ENCODE data around the gene PKNOX1. TPM values are rescaled to one million over a fixed set of nuclear protein-coding genes. Genes with fewer than 3 reads are reported as not detected.
"Not testable (repeated sequence)": the region's sequence is repeated elsewhere in the genome, so short reads cannot be mapped to it uniquely, and the experiment has no call there.

The PKNOX1 gene
- total RNA-seq, 1 donor from 2014 or later: 26.4 TPM

GRCh38 chr21:42951193-42951592, 23.2 kb upstream of the PKNOX1 start:
- not testable (repeated sequence) for DNase-seq (ENCODE audit: low read depth)

DNA sequence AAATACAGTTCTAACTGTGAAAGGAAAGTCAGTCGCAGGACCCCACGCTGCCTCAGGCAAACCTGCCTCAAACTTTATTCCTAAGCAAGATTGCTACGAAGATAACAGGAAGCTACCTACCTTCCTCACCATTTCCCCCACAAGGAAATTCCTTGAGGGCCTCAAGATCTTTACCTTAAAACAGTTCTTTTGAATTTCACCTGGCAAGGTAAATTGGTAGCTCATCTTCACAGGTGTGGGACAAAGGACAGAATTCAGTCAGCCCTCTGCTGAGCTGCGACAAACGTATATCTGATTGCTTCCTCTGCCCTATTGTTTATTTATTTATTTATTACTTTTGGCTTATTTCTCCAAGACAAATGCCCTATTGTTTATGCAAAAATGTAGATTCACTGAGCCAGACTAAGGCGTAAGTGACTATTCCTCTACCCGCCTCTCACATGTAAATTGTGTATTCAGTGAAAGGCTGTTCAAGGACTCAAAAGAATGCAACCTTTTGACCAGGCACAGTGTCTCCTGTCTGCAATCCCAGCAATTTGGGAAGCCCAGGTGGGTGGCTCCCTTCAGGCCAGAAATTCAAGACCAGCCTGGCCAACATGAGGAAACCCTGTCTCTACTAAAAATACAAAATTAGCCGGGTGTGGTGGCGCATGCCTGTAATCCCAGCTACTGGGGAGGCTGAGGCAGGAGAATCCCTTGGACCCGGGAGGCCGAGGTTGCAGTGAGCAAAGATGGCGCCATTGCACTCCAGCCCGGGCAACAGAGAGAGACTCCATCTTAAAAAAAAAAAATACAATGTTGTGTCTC, 17.3 kb upstream of the PKNOX1 start:
- DNase-seq (ENCODE audit: low read depth): no peak

GRCh38 chr21:42958122-42958521, 16.2 kb upstream of the PKNOX1 start:
- DNase-seq (ENCODE audit: low read depth): not testable (repeated sequence)

- no peak for DNase-seq (ENCODE audit: low read depth)
These were observed 14.6 kb upstream of the PKNOX1 start for GRCh38 chr21:42959728-42960127.

DNA sequence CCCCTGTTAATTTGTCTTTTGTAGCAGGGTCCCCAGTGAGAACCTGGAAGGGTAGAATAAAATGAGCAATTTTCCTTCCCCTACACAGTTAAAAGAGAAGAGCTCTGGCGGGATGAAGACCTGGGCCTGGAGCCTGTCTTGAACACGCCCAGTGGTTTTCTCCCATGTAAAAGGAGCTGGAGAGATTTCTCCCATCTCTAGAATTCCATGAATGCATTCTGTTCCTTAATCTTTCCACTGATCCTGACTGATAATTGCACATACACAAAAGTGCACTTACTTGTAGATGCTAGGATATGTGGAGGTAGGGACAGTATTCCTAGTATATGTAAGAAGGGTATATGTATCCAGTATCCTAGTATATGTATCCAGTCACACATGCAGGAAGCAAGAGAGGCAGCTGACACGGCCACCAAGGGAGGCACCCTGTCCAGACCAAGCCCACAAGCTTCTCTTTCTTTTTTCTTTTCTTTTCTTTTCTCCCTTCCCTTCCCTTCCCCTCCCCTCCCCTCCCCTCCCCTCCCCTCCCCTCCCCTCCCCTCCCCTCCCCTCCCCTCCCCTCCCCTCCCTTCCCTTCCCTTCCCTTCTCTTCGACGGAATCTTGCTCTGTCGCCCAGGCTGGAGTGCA, 11.9 kb upstream of the PKNOX1 start:
- no peak for DNase-seq (ENCODE audit: low read depth)

- DNase-seq (ENCODE audit: low read depth): no peak
These were observed 10.3 kb upstream of the PKNOX1 start for GRCh38 chr21:42964086-42964485.

GRCh38 chr21:42964546-42965210, 9.7 kb upstream of the PKNOX1 start:
- DNase-seq (ENCODE audit: low read depth): no peak

- DNase-seq (ENCODE audit: low read depth): no peak
These were observed 9.2 kb upstream of the PKNOX1 start for GRCh38 chr21:42965211-42965560.

- DNase-seq (ENCODE audit: low read depth): not testable (repeated sequence)
These were observed 6.7 kb upstream of the PKNOX1 start for GRCh38 chr21:42967616-42968015.

DNA sequence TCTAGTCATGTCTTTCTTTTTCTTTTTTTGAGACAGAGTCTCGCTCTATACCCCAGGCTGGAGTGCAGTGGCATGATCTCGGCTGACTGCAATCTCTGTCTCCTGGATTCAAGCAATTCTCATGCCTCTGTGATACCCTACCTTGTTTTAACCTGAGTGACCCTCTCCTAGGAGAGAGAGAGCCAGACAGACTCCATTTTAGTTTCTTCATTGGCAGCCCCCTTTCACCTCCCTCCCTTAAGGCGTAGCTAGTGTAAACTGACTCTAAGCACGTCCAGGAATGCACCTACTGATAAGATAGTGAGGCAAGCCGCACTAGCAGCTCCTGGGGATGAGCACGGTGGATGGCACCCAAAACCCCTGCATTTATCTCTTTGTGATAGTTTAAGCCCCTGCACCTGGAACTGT, 5.2 kb upstream of the PKNOX1 start:
- no peak for DNase-seq (ENCODE audit: low read depth)

DNA sequence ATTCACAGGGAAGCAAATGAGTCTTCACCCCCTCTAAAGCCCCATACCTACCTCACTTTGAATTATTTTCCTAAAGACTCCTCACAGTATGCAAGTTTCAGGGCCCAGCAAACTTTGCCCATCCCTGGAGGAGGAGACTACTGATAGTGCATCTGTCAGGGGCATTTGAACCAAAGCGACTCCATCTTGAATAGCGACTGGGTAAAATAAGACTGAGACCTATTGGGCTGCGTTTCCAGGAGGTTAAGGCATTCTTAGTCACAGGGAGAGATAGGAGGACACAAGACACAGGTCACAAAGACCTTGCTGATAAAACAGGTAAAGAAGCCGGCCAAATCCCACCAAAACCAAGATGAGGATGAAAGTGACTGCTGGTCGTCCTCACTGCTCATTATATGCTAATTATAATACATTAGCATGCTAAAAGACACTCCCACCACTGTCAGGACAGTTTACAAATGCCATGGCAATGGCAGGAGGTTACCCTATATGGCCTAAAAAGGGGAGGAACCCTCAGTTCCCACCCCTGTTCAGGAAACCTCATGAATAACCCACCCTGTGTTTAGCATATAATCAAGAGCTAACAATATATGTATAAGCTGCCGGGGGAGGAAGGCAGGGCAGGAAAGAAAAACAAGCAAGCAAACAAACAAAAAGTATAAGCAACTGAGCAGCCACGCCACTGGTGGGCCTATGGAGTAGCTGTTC, 3.3 kb upstream of the PKNOX1 start:
- no peak for DNase-seq (ENCODE audit: low read depth)

DNA sequence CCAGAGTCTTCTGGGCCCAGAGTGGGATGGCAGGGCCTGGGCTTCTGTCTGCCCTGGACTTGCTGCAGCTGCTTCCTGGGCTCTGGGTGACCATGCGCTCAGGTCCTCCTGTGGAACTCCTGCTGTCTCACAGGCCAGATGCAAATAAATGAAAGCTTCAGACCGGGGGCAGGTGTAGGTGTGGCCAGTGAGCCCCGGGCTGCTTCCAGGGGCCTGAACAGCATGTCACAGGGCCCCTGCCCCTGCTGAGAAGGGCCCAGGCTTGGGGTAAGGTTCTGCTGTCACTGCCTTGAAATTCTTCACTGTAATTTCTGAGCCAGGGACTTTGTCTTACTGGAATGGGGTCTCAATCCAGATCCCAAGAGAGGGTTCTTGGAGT, 2.5 kb upstream of the PKNOX1 start:
- no peak for DNase-seq (ENCODE audit: low read depth)

DNA sequence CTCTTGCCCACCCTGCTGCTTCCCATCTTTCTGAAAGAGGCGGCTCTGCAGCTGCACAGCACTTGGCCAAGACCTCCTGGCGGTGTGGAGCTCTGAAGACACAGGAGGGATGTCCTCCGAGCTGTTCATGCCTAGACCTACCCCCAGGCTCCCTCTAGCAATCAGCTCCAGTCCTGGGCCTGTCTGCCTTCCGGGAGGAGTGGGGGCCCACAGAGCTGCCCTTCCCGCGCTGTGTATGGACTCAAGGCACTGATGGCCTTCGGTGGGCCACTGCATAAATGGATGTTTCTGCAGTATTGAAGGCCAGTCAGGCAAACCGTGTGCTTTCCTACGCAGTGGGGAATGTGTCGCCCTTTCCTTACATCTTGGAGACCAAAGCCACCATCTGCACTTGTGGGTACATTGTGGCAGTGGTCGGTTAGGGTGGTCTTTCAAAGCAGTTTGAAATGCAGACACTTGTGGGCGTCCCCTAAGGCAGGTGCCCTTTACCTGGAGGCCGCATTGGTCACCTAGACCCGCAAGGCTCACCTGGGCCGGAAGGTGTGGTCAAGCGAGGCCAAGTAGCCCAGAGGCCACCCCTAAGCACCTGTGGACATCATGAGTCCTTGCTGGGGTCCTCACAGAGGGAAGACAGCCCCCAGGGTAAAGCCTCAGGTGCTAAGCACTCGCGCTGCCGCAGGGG, 912 bp upstream of the PKNOX1 start:
- DNase-seq (ENCODE audit: low read depth): no peak

DNA sequence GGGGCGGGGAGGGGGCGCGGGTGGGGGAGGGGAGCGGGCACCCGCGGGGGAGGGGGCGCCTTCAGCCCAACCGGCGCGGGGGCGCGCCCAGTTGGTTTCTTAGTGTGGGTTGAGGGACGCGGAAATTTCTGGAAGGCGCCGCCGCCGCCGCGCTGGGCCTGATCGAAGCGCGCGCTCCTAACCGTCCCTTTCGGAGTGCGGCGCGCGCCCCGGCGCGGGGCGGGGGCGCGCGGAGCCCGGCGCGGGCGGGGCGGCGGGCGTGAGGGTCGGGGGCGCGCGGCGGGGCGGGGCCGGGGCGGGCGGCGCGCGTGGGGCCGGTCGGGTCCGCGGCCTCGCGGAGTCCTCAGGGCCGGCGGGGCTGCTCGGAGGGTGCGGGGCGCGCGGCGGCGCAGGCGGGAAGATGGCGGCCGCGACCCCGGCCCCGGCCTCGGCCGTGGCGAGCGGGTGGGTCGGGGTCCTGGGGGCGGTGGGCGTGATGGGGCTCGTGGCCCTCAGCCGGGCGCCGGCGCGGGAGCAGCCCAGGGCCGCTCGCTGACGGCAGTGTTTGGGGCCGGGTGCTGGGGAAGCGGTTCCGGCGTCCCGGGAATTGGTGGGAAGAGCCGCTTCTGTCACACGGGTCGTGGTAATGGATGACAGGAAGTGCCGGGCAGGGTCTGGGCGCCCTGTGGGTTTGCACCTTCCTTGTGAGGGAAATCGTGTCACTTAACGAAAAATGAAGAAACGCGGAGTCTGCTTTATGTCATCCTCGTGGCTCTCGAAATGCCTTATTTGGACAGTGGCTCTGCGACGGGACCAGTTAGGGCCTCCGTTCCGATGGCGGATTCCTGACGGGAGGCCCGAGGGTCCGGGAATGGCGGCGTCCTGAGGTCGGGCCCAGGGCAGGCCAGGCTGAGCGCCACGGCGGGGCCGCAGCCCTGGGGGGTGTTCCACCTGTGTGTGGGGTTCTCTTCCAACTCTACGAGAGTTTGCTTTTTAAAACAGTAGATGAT, 764 bp downstream of the PKNOX1 start:
- no peak for DNase-seq (ENCODE audit: low read depth)

- no peak for DNase-seq (ENCODE audit: low read depth)
These were observed 1.7 kb downstream of the PKNOX1 start for GRCh38 chr21:42975886-42976608.

GRCh38 chr21:42980312-42981213, 6.2 kb downstream of the PKNOX1 start:
- DNase-seq (ENCODE audit: low read depth): no peak

- DNase-seq (ENCODE audit: low read depth): no peak
These were observed 6.8 kb downstream of the PKNOX1 start for GRCh38 chr21:42981214-42981523.

DNA sequence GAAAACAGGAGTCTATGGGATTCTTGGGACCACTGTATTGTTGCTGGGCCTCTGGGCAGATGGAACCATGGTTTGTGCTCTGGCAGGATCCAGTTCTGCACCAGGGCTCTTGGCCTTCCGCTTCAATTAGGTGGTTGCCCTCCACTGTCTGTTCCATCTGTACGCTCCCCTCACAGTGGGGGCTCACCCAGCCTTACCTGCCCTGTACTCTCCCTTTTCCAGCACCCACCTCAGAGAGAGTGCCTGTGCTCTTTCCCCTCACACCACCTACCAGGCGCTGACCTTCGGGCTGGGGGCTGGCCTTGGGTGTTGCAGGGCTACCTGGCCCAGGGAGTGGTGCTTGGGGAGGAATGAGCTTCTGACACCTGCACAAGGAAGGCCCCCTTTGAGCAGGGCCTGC, 7.5 kb downstream of the PKNOX1 start:
- no peak for DNase-seq (ENCODE audit: low read depth)

DNA sequence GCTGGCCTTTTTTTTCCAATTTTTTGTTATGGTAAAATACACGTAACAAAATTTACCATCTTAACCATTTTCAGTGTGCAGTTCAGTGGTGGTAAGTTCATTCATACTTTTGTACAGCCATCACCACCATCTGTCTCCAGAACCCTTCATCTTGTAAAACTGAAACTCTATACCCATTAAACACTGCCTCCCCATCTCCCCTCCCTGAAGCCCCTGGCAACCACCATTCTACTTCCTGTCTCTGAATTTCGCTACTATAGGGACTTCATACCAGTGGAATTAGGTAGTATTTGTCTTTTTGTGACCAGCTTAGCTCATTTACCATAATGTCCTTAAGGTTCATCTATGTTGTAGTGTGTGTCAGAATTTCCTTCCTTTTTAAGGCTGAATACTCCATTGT, 8.7 kb downstream of the PKNOX1 start:
- no peak for DNase-seq (ENCODE audit: low read depth)

All from renal cortical epithelial cell (primary cell).